H1 (cell line): ENCODE results near the gene ARHGEF7. TPM values are rescaled to one million over a fixed set of nuclear protein-coding genes. Genes with fewer than 3 reads are reported as not detected.

Source experiments
- BCL11A ChIP-seq, 2 experiments: IDR thresholded peaks; one replicate each; pipeline ENCODE4 v1.6.1; 2011; ENCODE audit warnings: low read depth in 2 of 2, low read length in 2 of 2, mild to moderate bottlenecking in 2 of 2
- GABPA ChIP-seq: IDR thresholded peaks from 2 replicates; pipeline ENCODE4 v1.6.1; 2011; ENCODE audit warnings: mild to moderate bottlenecking, low read length, moderate library complexity, borderline replicate concordance; ENCODE audit not compliant: insufficient read depth
- JUND ChIP-seq: IDR thresholded peaks from 2 replicates; pipeline ENCODE4 v1.6.1; 2011; ENCODE audit warnings: mild to moderate bottlenecking, improper control_type of control experiment, low read length
- NRF1 ChIP-seq: IDR thresholded peaks from 2 replicates; pipeline ENCODE4 v1.6.1; 2011; ENCODE audit warnings: mild to moderate bottlenecking, low read depth, low read length, improper control_type of control experiment
- POLR2A ChIP-seq, 2 experiments: IDR thresholded peaks; 1 replicate in 1 of 2; 2 replicates in 1 of 2; pipeline ENCODE4 v1.6.1; 2011; ENCODE audit warnings: low read depth in 2 of 2, low read length in 2 of 2, mild to moderate bottlenecking in 2 of 2; ENCODE audit errors: control extremely low read depth in 1 of 2
- POLR2AphosphoS5 ChIP-seq: IDR thresholded peaks from 2 replicates; pipeline ENCODE4 v1.6.1; 2011; ENCODE audit warnings: low read depth, low read length
- RAD21 ChIP-seq, 2 experiments: IDR thresholded peaks in 1 of 2; conservative IDR thresholded peaks in 1 of 2; 2 replicates each; pipeline ENCODE4 v1.6.1; 2011; ENCODE audit warnings: low read depth in 2 of 2, low read length in 2 of 2, improper control_type of control experiment in 1 of 2, inconsistent platforms in 1 of 2, mild to moderate bottlenecking in 1 of 2, moderate library complexity in 1 of 2
- SP4 ChIP-seq: IDR thresholded peaks from 2 replicates; pipeline ENCODE4 v1.6.1; 2012; ENCODE audit warnings: low read length, inconsistent platforms
- TCF12 ChIP-seq: IDR thresholded peaks from 2 replicates; pipeline ENCODE4 v1.6.1; 2011; ENCODE audit warnings: low read depth, mild to moderate bottlenecking, low read length
- polyA plus RNA-seq, 7 experiments: library from polyadenylated mRNA; depleted of rRNA in 3 of 7; stranded (reverse) in 5 of 7; unstranded in 2 of 7; fragments of >200 nt in 5 of 7; fragments of 200-250 nt in 2 of 7; gene quantifications; 1 replicate in 5 of 7; 2 replicates in 1 of 7; 4 replicates in 1 of 7; pipeline versions ENCODE4 v1.2.1 to v1.2.3, GENCODE V29; 2011 to 2013; ENCODE audit warnings: missing spikeins in 2 of 7, mixed read lengths in 2 of 7
- total RNA-seq: library from RNA; stranded (reverse); fragmentation: NEBNext Ultra II Directional; extraction: Animal tissue kit (Norgen Biotek cat#: 25700); gene quantifications from 2 replicates; pipeline ENCODE4 v1.2.1, GENCODE V29; 2021

The ARHGEF7 gene
- total and polyA plus RNA-seq, 2 of the 8 experiments (the other 6 are each of a cell fraction or from before 2014, with no cell fraction given) = 26.2 to 56.5 TPM

- TF ChIP-seq TCF12 = no peak
- TF ChIP-seq NRF1 = no peak
- no peak for TF ChIP-seq GABPA
- no peak for TF ChIP-seq BCL11A (IDR thresholded peaks at IDR 0.05; ENCODE audit: low read depth in 2 of 2, low read length in 2 of 2)
- TF ChIP-seq RAD21 (IDR thresholded peaks at IDR 0.05 in 1 of 2, conservative IDR thresholded peaks at IDR 0.05 in 1 of 2; ENCODE audit: low read depth in 2 of 2, low read length in 2 of 2) = no peak
- TF ChIP-seq JUND = no peak
- no peak for TF ChIP-seq POLR2AphosphoS5
- no peak for TF ChIP-seq SP4
- no peak for TF ChIP-seq POLR2A (IDR thresholded peaks at IDR 0.05; ENCODE audit: control extremely low read depth in 1 of 2, low read depth in 2 of 2, low read length in 2 of 2)
- TF ChIP-seq, all 59 proteins: peak for 0
Observed at GRCh38 chr13:111339366-111340143, 224.4 kb downstream of the ARHGEF7 start (continued).
